NOMO-1 (cell line): ENCODE data around the gene ZNF664.

Experiments
- DNase-seq, 2 experiments: peaks; one replicate each; lab custom pipeline; 2025; ENCODE audit not compliant: unreplicated experiment in 2 of 2; lab: John Stamatoyannopoulos, UW

ZNF664 gene

DNA sequence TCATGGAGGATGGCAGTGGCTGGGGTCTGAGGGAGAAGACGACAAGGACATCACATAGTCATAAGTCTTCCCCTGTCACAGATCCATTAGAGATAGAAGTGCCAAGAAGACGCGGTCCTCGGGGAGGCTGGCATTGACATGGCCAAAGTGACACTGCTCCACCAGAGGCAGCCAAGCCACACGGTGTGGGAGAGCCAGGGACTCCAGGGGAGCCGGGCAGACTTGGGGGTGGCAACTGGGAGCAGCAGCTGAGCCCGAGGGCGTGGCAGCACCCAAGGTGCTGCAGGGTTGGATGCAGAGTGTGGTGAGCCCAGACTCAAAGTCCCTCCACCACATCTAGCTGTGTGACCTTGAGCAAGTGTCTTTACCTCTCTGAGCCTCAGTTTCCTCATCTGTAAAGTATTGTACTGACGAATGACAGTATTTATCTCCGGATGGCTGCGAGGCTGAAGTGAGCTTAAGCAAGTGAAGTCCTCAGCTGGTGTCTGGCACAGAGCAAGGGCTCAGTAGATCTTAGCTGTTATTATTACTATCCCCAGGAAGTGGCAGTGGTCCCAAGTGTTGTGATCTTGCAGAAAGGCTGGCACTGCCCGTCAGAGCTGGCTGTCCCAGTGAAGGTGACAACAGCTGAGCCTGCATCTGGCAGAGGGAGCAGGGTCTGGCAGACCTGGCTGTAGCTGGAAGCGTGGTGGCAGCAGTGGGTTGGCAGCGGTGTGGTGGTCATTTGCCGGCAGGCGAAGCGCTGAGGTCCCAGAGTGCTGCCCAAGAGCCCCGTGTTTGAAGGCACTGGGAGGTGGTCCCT, 54.9 kb downstream of the ZNF664 start:
- DNase-seq: no peak

DNA sequence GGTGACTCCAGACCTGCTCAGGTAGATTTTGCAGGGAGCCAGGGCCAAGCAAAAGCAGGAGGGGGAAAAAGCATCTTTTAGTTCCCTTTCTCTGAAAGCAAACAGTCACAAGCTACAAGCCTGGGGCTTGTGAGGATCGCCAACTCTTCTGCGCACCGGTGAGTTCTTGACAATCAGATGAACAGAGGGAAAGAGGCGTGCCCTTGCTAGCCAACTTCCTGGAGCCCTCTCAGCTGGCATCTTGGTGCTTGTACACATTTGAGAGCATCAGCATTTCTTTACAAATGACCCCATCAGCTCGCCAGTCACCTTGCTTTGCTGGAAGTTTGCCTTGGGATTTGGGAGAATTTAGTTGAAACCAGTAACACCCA, 55.5 kb downstream of the ZNF664 start:
- no peak for DNase-seq

DNA sequence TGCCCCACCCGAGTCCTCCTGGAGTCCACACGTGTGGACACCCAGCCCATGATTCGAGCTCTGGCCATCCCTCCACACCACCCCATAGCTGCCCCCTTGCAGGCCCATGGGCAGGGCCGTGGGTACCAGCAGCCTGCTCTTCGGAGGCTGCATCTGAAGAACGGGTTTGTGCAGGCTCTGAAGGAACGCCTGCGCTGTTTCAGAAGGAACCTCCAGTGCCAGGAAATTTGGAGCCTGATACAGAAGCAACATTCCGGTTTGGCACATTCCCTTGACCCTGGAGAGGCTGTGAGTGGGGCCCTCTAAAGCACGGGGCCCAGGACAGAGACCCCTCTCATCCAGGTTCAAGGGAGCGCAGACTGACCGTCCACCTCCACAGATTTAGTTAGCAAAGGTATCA, 57.0 kb downstream of the ZNF664 start:
- no peak for DNase-seq

DNA sequence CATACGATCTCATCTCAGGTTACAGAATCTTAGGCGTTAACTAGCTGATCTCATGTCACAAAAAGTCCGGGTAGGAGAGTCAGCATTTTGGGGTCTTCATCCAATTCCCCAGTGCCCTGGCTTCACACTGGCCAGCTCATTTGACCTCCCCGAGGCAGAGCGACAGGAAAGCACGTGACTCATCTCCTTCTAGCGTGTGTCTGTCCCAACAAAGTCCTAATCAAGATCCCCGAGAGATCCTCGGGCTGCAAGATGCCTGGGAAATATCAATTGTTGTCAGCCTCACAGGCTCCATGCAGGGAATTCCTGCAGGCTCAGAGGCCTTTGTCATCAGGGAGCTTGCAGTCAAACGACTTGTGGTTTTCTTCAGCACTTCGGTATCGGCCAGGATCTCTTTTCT, 57.5 kb downstream of the ZNF664 start:
- no peak for DNase-seq

DNA sequence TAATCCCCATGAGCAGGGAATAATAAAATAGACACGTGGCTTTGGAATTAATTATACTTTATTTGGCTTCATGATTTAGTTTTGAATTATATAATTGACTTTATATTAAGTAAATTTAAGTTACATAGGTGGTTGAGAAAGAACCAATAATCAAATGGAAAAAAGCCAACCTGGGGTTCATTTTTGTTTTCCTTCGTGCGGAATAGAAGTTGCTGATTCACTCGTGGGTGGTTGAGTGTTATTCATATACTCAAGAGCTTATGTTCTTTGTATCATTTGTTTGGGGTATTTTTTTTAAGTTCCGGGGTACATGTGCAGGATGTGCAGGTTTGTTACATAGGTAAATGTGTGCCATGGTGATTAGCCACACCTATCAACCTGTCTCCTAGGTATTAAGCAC, 58.0 kb downstream of the ZNF664 start:
- no peak for DNase-seq

DNA sequence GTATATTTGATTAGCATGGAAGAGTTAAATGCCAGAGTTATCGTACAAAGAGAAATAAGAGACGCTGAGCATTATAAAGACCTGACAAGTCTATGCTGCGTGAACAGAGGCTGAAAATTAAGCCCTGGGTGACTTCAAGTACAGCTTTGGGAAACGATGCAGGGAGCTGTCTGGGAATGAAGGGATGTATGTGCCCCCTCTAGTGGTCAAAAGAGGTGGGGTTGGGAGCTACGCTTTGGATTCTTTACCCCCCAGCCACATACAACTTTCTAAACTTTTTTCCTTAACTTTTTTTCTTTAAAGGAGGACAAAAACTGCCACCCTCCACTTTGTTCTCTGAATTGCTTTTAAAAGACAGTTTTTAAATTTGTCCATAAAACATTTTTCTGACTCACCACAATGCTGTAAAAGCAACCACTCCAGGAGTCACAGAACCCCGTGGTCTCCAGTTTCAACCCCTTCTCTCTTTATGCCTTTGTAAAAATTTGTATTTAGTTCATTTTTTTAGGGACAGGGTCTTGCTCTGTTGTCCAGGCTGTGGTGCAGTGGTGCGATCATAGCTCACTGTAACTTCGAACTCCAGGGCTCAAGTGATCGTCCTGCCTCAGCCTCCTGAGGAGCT, 59.4 kb downstream of the ZNF664 start:
- DNase-seq: peak in 1 of 2 experiments; percentile 28

DNA sequence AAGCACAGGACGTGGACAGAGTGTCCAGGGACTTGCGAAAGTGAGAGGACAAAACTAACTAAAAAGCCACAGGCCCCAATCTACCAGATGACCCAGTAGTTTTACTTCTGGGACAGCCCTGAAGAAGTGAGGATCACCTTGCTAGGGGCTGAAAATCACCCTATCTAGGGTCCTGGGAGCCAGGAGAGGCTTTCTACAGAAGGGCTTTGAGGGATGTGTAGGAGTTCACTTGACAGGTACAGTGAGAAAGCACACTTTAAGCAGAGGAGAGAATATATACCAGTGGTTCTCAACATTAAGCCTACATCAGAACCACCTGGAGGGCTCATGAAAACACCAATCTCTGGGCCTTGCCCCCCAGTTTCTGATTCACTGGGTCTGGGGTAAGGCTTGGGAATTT, 60.8 kb downstream of the ZNF664 start:
- no peak for DNase-seq

DNA sequence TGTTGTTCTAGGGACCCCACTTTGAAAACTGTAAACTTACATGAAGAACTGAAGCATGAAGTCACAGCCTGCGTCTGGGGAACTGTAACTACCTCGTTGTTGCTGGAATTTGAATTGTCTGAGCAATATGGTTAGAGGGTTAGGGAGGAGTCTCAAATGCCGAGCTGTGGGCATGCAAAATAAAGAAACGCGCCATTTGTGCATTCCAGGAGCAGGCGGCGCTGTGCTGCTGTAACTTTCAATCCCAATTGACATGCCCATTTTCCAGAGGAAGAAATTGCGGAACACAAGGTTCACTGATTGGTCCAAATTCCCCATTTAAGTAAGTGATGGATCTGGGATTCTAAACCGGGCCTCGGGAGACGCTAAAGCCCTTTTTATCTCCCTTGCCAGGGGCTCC, 61.3 kb downstream of the ZNF664 start:
- no peak for DNase-seq

DNA sequence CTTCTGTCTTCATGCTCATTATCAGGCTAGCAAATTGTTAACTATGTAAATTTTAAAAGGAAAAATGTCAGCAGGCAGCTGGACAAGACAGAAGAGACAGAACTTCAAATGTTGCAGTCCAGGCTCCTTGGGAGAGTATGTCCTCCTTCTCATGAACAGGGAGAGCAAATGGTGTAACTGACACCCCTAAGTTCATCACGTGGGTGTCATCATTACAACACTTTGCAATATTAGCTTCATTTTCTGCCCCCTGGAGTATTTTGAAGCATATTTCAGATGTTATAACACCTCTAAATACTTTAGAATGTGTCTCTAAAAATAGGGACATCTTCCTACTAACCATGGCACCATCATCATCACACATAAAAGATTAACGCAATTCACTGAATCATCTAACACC, 62.1 kb downstream of the ZNF664 start:
- peak in 1 of 2 experiments; percentile 12 for DNase-seq

DNA sequence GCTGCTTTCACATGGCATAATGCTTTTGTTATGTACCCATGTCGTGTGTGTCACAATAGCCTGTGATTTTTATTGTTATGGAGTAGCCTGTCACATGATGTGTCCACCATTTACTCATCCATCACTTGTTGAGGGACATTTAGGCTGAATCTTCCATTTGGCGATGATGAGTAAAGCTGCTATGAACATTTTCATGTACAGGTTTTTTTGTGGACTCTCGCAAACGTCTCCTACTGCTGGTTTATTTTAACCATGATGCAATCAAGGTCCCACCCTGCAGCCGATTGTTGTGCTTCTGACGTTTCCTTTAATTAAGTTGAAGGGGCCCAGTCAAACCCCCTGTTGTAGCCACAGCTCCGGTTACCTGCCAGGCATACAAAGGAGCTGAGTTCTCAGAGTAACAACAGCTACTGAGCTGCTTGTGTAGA, 63.2 kb downstream of the ZNF664 start:
- DNase-seq: no peak

DNA sequence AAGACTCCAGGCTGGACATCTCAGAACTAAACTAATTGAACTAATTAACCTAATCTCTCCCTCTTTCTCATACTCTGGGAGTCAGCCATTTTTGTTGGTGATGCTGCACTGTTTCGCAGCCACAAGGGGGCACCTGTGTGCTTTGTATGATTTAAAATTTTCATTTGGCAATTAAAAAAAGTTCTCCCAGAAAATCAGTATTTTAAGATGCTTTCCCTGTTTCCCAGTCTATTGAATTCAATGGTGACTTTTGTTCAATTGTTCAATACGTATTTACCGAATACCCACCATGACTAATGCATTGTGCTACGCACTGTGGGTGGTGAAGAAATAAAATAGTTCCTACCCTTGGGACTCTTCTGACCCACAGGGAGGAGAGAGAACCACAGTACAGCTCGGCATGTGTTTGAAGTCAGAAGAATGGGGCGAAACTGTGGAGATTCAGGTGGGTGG, 63.7 kb downstream of the ZNF664 start:
- peak; percentile 15 to 45 for DNase-seq

DNA sequence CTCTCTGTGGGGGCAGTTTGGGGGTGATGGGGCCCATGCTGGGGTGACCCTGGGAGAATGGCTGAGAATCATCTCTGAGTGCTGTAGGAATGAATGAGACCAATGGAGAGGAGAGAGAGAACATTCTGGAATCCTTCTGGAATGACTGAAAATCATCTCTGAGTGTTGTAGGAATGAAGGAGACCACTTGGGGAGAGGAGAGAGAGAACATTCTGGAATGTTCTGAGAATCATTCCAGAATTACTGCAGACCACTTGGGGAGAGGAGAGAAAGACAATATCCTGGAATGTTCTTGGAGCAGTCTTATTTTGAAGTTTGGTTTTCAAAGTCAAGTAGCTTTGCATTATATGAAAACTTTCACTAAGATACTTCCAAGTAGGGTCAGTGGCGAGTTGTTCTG, 64.3 kb downstream of the ZNF664 start:
- no peak for DNase-seq

DNA sequence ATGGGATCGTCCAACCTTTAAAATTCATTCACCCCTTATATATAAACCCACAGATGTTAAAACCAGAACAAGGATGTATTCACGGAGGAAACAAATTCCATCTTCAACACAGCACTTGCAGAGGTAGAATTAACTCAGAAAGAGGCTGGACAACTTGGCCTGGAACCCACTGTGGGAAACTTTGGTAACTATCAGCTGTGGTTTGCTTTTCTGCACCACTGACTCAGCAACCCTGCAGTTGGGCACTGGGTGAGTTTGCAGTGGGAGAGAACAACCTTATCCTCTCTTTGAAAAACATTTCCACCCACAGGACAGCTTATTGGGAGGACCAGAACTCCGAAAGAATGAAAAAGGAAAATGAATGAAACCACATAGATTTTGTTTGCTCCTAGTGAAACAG, 66.3 kb downstream of the ZNF664 start:
- no peak for DNase-seq

DNA sequence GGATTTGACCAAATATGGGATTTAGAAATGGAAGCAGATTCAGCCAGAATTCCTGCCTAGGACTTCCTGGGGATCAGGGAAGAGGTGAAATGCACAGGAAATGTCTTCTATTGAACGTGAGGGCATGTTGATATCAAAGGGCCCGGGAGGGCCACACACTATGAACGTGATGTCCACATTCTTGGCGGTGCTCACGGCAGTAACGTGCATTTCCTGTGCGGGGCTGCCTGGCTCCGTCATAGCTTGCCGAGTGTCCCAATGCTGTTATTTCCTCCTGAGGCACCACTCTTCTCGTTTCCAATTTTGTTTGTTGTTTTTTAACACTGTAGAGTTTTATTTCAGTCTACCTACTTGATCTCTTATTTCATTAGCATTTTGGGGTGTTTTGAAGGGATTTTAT, 67.3 kb downstream of the ZNF664 start:
- peak; percentile 43 to 61 for DNase-seq

DNA sequence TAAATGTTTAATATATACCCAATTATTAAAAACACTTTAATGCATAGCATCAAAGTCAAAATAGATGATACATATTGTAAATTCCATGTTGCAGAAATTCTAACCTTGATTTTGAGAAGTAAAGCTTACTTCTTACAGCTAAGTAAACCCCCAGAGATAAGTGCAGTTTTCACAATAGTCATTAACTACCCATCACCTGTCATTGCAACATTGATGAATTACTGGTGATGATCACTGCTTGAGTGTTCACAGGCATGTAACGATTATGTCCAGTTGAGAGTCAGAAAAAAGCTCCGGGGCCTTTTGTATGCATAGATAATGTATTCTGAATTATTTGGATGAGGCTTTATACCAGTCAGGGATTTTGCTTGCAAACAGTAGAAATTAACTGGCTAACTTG, 67.7 kb downstream of the ZNF664 start:
- no peak for DNase-seq

DNA sequence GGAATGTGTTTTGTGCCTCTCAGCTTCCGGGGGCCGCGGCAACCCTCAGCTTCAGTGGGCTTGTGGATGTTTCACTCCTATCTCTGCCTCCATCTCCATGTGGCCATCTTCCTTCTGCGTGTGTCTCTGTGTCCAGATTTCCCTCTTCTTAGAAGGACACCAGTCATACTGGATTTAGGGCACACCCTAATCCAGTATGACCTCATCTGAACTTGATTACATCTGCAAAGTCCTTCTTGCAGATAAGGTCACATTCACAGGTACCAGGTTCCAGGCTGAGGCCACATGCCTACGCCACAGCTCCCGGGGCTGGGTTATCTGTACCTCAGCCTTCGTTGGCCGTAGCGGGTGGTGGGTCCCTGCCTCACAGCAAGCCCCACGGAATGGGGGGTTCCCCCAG, 68.9 kb downstream of the ZNF664 start:
- DNase-seq: no peak

DNA sequence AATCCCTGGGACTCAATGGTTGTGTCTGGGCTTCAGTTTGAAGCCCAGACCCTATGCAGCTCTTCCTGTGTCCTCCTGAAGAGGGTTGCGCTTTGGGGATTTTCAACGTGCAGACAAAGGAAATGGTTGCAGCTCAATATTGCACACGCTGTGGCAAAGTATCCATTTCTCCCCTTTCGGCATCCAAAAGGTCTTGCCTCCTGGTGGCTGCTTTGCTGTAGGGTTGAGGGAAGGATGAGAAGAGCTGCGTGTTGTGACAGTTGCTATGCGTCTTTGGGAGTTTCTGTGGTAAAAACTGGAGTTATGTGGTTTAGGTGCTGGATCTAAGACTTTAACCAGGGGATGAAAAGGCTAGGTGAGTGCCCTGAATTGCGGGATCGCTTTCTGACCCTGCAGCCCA, 71.0 kb downstream of the ZNF664 start:
- DNase-seq: no peak

DNA sequence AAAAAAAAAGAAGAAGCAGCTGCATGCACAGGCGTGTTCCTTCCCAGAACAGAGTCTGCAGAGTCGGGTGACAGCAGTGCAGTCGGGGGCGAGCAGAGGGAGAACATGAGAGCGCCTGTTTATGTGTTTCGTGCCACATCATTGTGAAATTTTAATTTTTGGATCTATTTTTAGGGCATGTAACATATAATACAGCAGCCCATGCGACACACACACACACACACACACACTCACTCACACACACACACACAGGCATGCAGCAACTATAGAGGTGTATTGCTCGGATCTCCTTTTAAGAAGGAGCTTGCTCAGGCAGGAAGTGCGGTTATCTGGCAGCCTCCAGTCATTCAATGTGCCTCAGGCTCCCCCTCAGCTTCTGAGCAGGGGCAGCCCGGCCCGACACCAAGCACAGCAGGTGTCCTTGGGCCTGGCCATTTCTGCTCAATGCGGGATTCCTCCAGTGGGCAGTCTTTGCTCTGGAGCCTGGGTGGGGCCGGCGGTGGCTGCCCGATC, 71.8 kb downstream of the ZNF664 start:
- DNase-seq: peak; percentile 44 to 61

DNA sequence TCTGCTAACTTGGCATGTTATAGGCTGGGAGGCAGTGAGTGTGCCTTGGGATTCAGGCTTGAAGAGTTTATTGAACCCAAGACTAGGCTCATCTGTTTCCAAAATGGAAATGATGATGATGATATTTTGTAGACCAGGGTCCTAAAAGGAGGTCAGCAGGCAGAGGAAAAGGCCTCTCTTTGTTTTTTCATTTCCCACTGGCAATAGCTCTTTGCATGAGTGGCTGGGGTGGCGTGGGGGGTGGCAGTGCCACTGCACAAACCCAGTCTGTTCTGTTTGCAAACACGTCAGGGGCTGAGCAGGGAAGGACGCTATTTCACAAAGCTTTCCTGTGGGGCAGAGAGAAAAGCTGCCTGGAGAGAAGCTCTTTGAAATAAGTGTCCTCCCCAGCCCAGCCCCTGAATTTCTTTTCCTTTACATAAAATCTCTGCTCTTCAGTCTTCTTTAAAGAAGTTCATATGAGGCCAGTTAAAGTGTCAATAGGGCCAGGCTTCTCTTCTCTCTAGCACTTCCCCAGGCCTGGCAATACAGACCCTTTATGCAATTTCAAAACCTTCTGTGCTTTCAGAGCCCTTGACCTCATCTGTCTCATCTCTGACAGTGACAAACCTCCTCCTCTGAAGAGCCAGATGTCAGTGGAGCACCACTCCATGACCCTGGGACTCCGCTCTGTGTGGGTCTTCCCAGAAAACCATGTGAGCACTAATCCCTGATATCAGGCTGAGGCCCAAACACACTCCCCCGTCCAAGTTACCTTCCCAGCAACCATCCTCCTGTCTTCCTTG, 72.8 kb downstream of the ZNF664 start:
- no peak for DNase-seq

DNA sequence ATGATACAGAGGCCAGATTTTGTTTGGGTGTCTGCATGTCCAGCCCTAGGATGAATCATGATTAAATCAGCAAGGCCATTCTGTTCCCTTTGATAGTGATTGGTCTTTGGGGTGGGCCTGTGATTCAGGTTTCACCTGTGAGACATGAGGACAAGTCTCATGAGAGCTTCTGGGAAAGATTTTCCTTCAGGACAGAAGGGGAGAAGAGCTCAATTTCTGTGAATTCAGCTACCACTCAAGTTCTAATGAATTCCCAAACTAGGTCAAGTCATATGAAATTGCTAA, 73.4 kb downstream of the ZNF664 start:
- DNase-seq: no peak

DNA sequence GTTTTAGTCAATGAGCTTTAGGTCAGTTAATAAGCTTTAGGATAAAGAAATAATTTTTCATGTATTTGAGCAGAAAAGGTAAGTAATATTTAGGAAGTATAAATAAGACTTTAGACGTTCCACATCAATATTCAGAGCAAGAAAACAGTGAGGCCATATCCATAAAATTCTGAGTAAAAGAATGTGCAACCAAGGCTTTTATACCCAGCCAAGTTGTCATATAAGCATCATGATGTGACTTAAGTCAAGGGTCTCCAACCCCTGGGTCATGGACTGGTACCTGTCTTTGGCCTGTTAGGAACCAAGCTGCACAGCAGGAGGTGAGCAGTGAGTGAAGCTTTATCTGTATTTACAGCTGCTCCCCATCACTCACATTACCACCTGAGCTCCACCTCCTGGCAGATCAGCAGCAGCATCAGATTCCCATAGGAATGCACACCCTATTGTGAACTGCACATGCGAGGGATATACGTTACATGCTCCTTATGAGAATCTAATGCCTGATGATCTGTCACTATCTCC, 74.1 kb downstream of the ZNF664 start:
- no peak for DNase-seq
